ENCODE data around the gene RPE. TPM values are rescaled to one million over a fixed set of nuclear protein-coding genes. Genes with fewer than 3 reads are reported as not detected.

RPE gene
- total RNA-seq, 5 donors from 2014 or later (not counting 1 experiment from before 2014, with no cell fraction given), result 17.9 to 36.7 (median 33.2) TPM

DNA sequence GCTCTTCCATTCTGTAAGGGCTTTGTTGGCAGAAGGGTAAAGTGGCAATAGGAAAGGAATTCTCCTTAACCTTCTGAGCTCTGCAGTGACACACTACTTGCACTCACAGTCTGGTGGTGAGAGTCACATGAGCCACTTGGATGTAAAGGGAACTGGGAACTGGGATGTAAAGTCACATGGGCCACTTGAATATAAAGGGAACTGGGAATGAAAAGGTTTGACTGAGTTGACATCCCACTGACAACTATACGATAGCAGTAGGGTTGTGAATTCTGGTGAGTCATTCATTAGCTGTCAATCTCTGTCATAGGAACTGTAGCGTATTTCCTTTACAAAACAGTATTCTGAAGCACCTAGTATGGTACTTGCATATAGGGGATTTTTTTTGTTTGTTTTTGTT is 5.5 kb downstream of the RPE start:
- H3K4me3 ChIP-seq (ENCODE audit: control insufficient read depth in 1 of 2, extremely low read depth in 1 of 2, low read length in 1 of 2), result no peak overlapping the region
- DNase-seq (no peak), ATAC-seq (replicated peaks in 1 of 4) (no peak)
- ChIA-PET CTCF (interaction anchor here (0.7 to 1.0 kb wide), 2 partner anchors 10 to 81 kb away, joined by 3 to 5 read pairs; no protein-coding TSS in a partner anchor), POLR2A (no interaction called here)
- peaks cover 10 to 33% of the 10 kb centered on the region in 2 donors for H3K36me3 ChIP-seq (ENCODE audit: control insufficient read depth in 2 of 2, extremely low read depth in 1 of 2, insufficient read depth in 1 of 2, low read length in 1 of 2)
- Mint-ChIP-seq H3K4me3 (no peak overlapping the region), H3K36me3 (peaks cover 45% of the 10 kb centered on the region), H3K27ac (no peak overlapping the region), H3K9me3 (no peaks in the 10 kb centered on the region), H3K4me1 (peaks cover 61 to 83% (median 79%) of the 10 kb centered on the region in 3 donors), H3K27me3 (no peaks in the 10 kb centered on the region)
- WGBS (ENCODE audit: insufficient coverage), result no CpG with 5 or more reads among the region's 2 CpGs
- no peaks in the 10 kb centered on the region for H3K27me3 ChIP-seq (replicated peaks in 1 of 2; ENCODE audit: control insufficient read depth in 2 of 2, extremely low read depth in 1 of 2, insufficient read depth in 2 of 2, low read length in 1 of 2)
- H3K4me1 ChIP-seq (ENCODE audit: control insufficient read depth in 1 of 2, extremely low read depth in 1 of 2, insufficient read depth in 2 of 2, low read length in 2 of 2), result peaks cover 13% of the 10 kb centered on the region in 2 experiments
- H3K9me3 ChIP-seq, result no peaks in the 10 kb centered on the region
- H3K27ac ChIP-seq (ENCODE audit: low read length), result no peak overlapping the region

DNA sequence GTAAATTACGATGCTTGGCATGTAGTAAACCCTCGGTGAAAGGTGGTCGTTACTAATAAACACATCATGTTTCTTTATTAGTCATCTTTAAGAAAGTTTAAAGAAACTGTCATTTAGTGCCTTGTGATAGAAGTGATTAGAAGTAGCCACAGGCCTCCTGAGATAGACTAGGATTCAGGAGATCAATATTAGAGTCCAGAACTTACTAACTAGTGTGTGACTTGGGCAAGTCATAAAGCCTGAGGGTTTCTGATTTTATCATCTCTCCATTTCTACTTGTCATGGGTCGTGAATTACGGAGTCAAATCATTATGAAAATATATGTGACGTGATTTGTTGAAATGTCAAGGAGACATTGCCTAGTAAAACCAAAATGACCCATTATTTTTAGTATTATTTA is 6.7 kb downstream of the RPE start:
- no peak overlapping the region for H3K27ac Mint-ChIP-seq
- Histone ChIP-seq H3K4me1 (ENCODE audit: control insufficient read depth in 1 of 2, extremely low read depth in 1 of 2, insufficient read depth in 2 of 2, low read length in 2 of 2) (peaks cover 2 to 9% of the 10 kb centered on the region in 2 experiments), H3K36me3 (ENCODE audit: control insufficient read depth in 2 of 2, extremely low read depth in 1 of 2, insufficient read depth in 1 of 2, low read length in 1 of 2) (peaks cover 10 to 35% of the 10 kb centered on the region in 2 donors), H3K27me3 (replicated peaks in 1 of 2; ENCODE audit: control insufficient read depth in 2 of 2, extremely low read depth in 1 of 2, insufficient read depth in 2 of 2, low read length in 1 of 2) (no peaks in the 10 kb centered on the region), H3K27ac (ENCODE audit: low read length) (no peak overlapping the region), H3K9me3 (no peaks in the 10 kb centered on the region), H3K4me3 (ENCODE audit: control insufficient read depth in 1 of 2, extremely low read depth in 1 of 2, low read length in 1 of 2) (no peak overlapping the region)
- POLR2A ChIA-PET, result no interaction called here
- no CpG with 5 or more reads among the region's 6 CpGs for WGBS (ENCODE audit: insufficient coverage)
- H3K9me3 Mint-ChIP-seq, result no peaks in the 10 kb centered on the region
- H3K4me3 Mint-ChIP-seq, result no peak overlapping the region
- CTCF ChIA-PET, result no interaction called here
- H3K27me3 Mint-ChIP-seq, result no peaks in the 10 kb centered on the region
- H3K36me3 Mint-ChIP-seq, result peaks cover 43% of the 10 kb centered on the region
- DNase-seq (no peak), ATAC-seq (replicated peaks in 1 of 4) (no peak)
- peaks cover 59 to 71% (median 69%) of the 10 kb centered on the region in 3 donors for H3K4me1 Mint-ChIP-seq

DNA sequence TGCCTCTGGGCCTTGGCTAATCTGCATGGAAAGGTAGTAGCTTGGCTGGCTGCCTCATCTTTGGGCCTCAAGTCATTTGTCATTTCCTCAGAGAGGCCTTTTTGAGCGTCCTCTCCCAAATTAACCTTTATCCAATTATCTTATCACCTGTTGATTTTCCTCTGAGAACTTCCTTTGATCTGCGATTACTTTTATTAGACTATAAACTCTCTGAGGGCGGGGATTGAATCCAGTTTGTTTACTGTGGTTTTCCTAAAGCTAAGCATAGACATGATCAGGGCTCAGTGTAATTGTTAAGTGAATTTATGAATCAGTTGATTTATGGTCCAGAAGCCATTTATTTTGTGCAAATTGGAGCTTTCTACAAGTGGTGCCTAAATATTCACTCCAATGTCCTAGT is 7.5 kb downstream of the RPE start:
- H3K36me3 Mint-ChIP-seq, result peaks cover 41% of the 10 kb centered on the region
- H3K9me3 Mint-ChIP-seq, result no peaks in the 10 kb centered on the region
- H3K4me1 Mint-ChIP-seq, result peaks cover 51 to 65% (median 64%) of the 10 kb centered on the region in 3 donors

DNA sequence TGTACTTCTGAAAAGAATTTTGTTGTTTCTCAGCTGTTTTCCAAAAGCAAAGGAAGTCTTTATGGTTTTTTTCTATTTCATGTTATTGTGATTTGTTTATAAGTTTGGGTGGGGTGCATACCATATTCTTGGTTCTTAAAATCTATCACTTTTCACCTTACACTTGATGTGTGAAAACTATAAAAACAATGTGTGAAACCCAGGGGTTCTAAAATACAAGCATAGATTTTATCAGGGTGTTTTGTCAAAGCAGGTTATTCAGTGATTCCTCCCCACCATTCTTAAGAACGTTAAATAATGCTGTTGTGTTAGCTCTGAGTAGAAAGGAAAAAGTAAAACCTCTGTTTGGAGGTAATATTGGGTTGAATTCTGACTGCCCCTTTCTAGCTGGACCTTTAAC is 17.7 kb downstream of the RPE start:
- Mint-ChIP-seq H3K9me3 (no peaks in the 10 kb centered on the region), H3K36me3 (peaks cover 52% of the 10 kb centered on the region), H3K4me1 (peaks cover 0 to 11% (median 2%) of the 10 kb centered on the region in 3 donors), H3K4me3 (no peak overlapping the region), H3K27me3 (no peaks in the 10 kb centered on the region), H3K27ac (no peak overlapping the region)
- ATAC-seq (replicated peaks in 1 of 4) (no peak), DNase-seq (no peak)
- no CpG with 5 or more reads among the region's 1 CpG for WGBS (ENCODE audit: insufficient coverage)
- POLR2A ChIA-PET, result no interaction called here
- no peaks in the 10 kb centered on the region for H3K27me3 ChIP-seq (replicated peaks in 1 of 2; ENCODE audit: control insufficient read depth in 2 of 2, extremely low read depth in 1 of 2, insufficient read depth in 2 of 2, low read length in 1 of 2)
- no peaks in the 10 kb centered on the region for H3K4me1 ChIP-seq (ENCODE audit: control insufficient read depth in 1 of 2, extremely low read depth in 1 of 2, insufficient read depth in 2 of 2, low read length in 2 of 2)
- CTCF ChIA-PET, result interaction anchor here in 1 of 2 donors (0.6 kb wide), 1 partner anchor 77 kb away, joined by 3 read pairs; no protein-coding TSS in a partner anchor
- no peaks in the 10 kb centered on the region for H3K9me3 ChIP-seq
- H3K36me3 ChIP-seq (ENCODE audit: control insufficient read depth in 2 of 2, extremely low read depth in 1 of 2, insufficient read depth in 1 of 2, low read length in 1 of 2), result peaks cover 0 to 73% of the 10 kb centered on the region in 2 donors
- no peak overlapping the region for H3K27ac ChIP-seq (ENCODE audit: low read length)
- no peak overlapping the region for H3K4me3 ChIP-seq (ENCODE audit: control insufficient read depth in 1 of 2, extremely low read depth in 1 of 2, low read length in 1 of 2)

More for the DNA sequence above, 7.5 kb downstream of the RPE start:
- no peaks in the 10 kb centered on the region for H3K27me3 ChIP-seq (replicated peaks in 1 of 2; ENCODE audit: control insufficient read depth in 2 of 2, extremely low read depth in 1 of 2, insufficient read depth in 2 of 2, low read length in 1 of 2)
- H3K9me3 ChIP-seq, result no peaks in the 10 kb centered on the region
- Mint-ChIP-seq H3K27ac (no peak overlapping the region), H3K4me3 (no peak overlapping the region), H3K27me3 (no peaks in the 10 kb centered on the region)
- ATAC-seq (replicated peaks in 1 of 4) (no peak), DNase-seq (no peak)
- H3K36me3 ChIP-seq (ENCODE audit: control insufficient read depth in 2 of 2, extremely low read depth in 1 of 2, insufficient read depth in 1 of 2, low read length in 1 of 2), result peaks cover 10 to 42% of the 10 kb centered on the region in 2 donors
- ChIA-PET CTCF (interaction anchor here in 1 of 2 donors (0.6 to 0.9 kb wide), 2 partner anchors 43 to 147 kb away, joined by 3 to 8 read pairs; no protein-coding TSS in a partner anchor), POLR2A (interaction anchor here (0.6 kb wide), 3 partner anchors 151 to 406 kb away, joined by 3 read pairs; no protein-coding TSS in a partner anchor)
- H3K4me1 ChIP-seq (ENCODE audit: control insufficient read depth in 1 of 2, extremely low read depth in 1 of 2, insufficient read depth in 2 of 2, low read length in 2 of 2), result peaks cover 2 to 5% of the 10 kb centered on the region in 2 experiments
- WGBS (ENCODE audit: insufficient coverage), result no CpG with 5 or more reads among the region's 3 CpGs
- H3K27ac ChIP-seq (ENCODE audit: low read length), result no peak overlapping the region
- H3K4me3 ChIP-seq (ENCODE audit: control insufficient read depth in 1 of 2, extremely low read depth in 1 of 2, low read length in 1 of 2), result no peak overlapping the region

DNA sequence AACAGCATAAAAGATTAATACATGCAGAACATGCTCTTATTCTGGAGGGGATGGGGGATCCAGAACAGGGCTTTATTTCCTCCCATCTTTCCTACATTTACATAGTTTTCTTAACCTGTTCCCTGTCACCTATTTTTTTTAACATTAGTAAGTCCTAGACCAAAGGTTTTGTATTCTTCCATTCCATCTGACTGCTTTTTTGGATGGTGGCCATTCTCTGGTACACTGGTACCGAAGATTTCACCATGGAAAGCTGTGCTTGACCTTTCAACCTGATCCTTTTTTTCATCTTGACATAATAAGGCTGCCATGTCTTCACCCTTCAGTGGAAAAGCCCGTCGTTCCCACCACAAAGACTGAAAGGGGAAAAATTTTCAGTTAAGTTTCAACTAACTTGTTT is 20.4 kb downstream of the RPE start:
- DNase-seq, result no peak
- POLR2A ChIA-PET, result no interaction called here
- H3K27me3 Mint-ChIP-seq, result no peaks in the 10 kb centered on the region
- Histone ChIP-seq H3K36me3 (ENCODE audit: control insufficient read depth in 2 of 2, extremely low read depth in 1 of 2, insufficient read depth in 1 of 2, low read length in 1 of 2) (peaks cover 0 to 53% of the 10 kb centered on the region in 2 donors), H3K27ac (ENCODE audit: low read length) (no peak overlapping the region), H3K27me3 (replicated peaks in 1 of 2; ENCODE audit: control insufficient read depth in 2 of 2, extremely low read depth in 1 of 2, insufficient read depth in 2 of 2, low read length in 1 of 2) (no peaks in the 10 kb centered on the region), H3K4me1 (ENCODE audit: control insufficient read depth in 1 of 2, extremely low read depth in 1 of 2, insufficient read depth in 2 of 2, low read length in 2 of 2) (no peaks in the 10 kb centered on the region), H3K9me3 (no peaks in the 10 kb centered on the region), H3K4me3 (ENCODE audit: control insufficient read depth in 1 of 2, extremely low read depth in 1 of 2, low read length in 1 of 2) (no peak overlapping the region)
- H3K9me3 Mint-ChIP-seq, result no peaks in the 10 kb centered on the region
- peaks cover 0 to 9% (median 0%) of the 10 kb centered on the region in 3 donors for H3K4me1 Mint-ChIP-seq
- CTCF ChIA-PET, result interaction anchor here in 1 of 2 donors (0.8 kb wide), 1 partner anchor 1725 kb away, joined by 3 read pairs; no protein-coding TSS in a partner anchor
- peaks cover 39% of the 10 kb centered on the region for H3K36me3 Mint-ChIP-seq
- WGBS (ENCODE audit: insufficient coverage), result 100% methylated on average over 1 of the region's 3 CpGs
- no peak for ATAC-seq (replicated peaks in 1 of 4)
- no peak overlapping the region for H3K4me3 Mint-ChIP-seq
- H3K27ac Mint-ChIP-seq, result no peak overlapping the region

DNA sequence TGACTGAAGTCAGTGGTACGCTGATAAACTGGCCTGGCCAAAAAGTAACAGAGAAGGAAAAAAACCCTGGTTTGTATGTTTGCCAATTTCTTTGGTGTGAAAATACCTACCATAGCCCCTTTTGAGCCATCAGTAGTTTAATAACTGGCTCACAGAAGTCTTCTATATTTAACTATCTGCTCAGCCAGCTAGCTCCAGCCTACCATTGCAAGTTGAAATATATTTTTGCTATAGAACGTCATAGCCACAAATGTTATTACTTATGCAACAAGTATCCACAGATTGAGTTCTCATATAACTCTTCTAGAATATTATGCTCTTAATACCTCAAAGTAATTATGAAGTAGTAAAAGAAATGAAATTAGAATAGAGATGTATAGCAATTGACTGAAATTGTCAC is 25.2 kb downstream of the RPE start:
- Histone ChIP-seq H3K4me1 (ENCODE audit: control insufficient read depth in 1 of 2, extremely low read depth in 1 of 2, insufficient read depth in 2 of 2, low read length in 2 of 2) (no peaks in the 10 kb centered on the region), H3K9me3 (no peaks in the 10 kb centered on the region), H3K4me3 (ENCODE audit: control insufficient read depth in 1 of 2, extremely low read depth in 1 of 2, low read length in 1 of 2) (no peak overlapping the region), H3K27ac (ENCODE audit: low read length) (no peak overlapping the region), H3K36me3 (ENCODE audit: control insufficient read depth in 2 of 2, extremely low read depth in 1 of 2, insufficient read depth in 1 of 2, low read length in 1 of 2) (peaks cover 0 to 16% of the 10 kb centered on the region in 2 donors), H3K27me3 (replicated peaks in 1 of 2; ENCODE audit: control insufficient read depth in 2 of 2, extremely low read depth in 1 of 2, insufficient read depth in 2 of 2, low read length in 1 of 2) (no peaks in the 10 kb centered on the region)
- no peak for ATAC-seq (replicated peaks in 1 of 4)
- no peak for DNase-seq
- H3K27me3 Mint-ChIP-seq, result no peaks in the 10 kb centered on the region
- no peaks in the 10 kb centered on the region for H3K9me3 Mint-ChIP-seq
- peaks cover 30% of the 10 kb centered on the region for H3K36me3 Mint-ChIP-seq
- ChIA-PET POLR2A (no interaction called here), CTCF (no interaction called here)
- H3K4me3 Mint-ChIP-seq, result no peak overlapping the region
- no CpG with 5 or more reads among the region's 2 CpGs for WGBS (ENCODE audit: insufficient coverage)
- peaks cover 0 to 5% (median 0%) of the 10 kb centered on the region in 3 donors for H3K4me1 Mint-ChIP-seq
- H3K27ac Mint-ChIP-seq, result no peak overlapping the region
